K562 treated with DMSO at 1 percent for 12 hours (cell line): ENCODE results near the gene ZFR2. TPM values are rescaled to one million over a fixed set of nuclear protein-coding genes. Genes with fewer than 3 reads are reported as not detected.

Experiments used
- total RNA-seq: library from RNA; unstranded; fragments of 300-600 nt; gene quantifications from 2 replicates; pipeline ENCODE4 v1.2.3, GENCODE V29; 2022; ENCODE audit not compliant: insufficient read depth

Gene ZFR2
- not detected in 2 replicates for total RNA-seq

GRCh38 chr19:3868770-3869456 is at the start of gene ZFR2:
Gene ZFR2 (minus strand): TSS chr19:3869038. CDS start chr19:3869017, 21 bp downstream.

GRCh38 chr19:3880471-3881271 is 11.8 kb upstream of the ZFR2 start, which contains the start of gene ATCAY:
Gene ATCAY (plus strand): TSS chr19:3880685. CDS start chr19:3885768, 5,083 bp downstream.

GRCh38 chr19:3785938-3786824 is 82.7 kb downstream of the ZFR2 start, which contains the start of gene MATK:
Gene MATK (minus strand): TSS chr19:3786381. CDS start chr19:3785135, 1,246 bp downstream.

GRCh38 chr19:3771906-3772455 is 96.9 kb downstream of the ZFR2 start, which contains the start of gene RAX2:
Gene RAX2 (minus strand): TSS chr19:3772228. CDS start chr19:3771742, 486 bp downstream.

GRCh38 chr19:3762501-3763459 is 106.1 kb downstream of the ZFR2 start, which contains the start of gene MRPL54:
Gene MRPL54 (plus strand): TSS chr19:3762682. CDS start chr19:3762701, 19 bp downstream.

GRCh38 chr19:3761382-3762129 is 107.3 kb downstream of the ZFR2 start, which contains the start of gene APBA3:
Gene APBA3 (minus strand): TSS chr19:3761692. CDS start chr19:3760264, 1,428 bp downstream.

Other genes starting within 250 kb of the ZFR2 start
- 26.3 and 34.3 TPM in 2 replicates for gene CACTIN, start 242.2 kb downstream of the ZFR2 start, total RNA-seq
- 17.4 and 39.7 TPM in 2 replicates for gene PIP5K1C, start 168.6 kb downstream of the ZFR2 start, total RNA-seq
- 4.5 and 9.5 TPM in 2 replicates for gene TJP3, start 160.7 kb downstream of the ZFR2 start, total RNA-seq
- gene APBA3, start 107.3 kb downstream of the ZFR2 start, total RNA-seq = 25.8 and 26.3 TPM in 2 replicates
- gene MRPL54, start 106.4 kb downstream of the ZFR2 start, total RNA-seq = 32.9 and 88.5 TPM in 2 replicates
- not detected in 2 replicates for gene RAX2, start 96.8 kb downstream of the ZFR2 start, total RNA-seq
- gene MATK, start 82.7 kb downstream of the ZFR2 start, total RNA-seq = 7.9 and 10.4 TPM in 2 replicates
- gene ATCAY, start 11.6 kb upstream of the ZFR2 start, total RNA-seq = not detected in 2 replicates
- gene NMRK2, start 64.0 kb upstream of the ZFR2 start, total RNA-seq = not detected in 2 replicates
- gene DAPK3, start 102.1 kb upstream of the ZFR2 start, total RNA-seq = 84.5 and 92.2 TPM in 2 replicates
- 3,388 and 3,922 TPM in 2 replicates for gene EEF2, start 116.4 kb upstream of the ZFR2 start, total RNA-seq
- gene PIAS4, start 138.7 kb upstream of the ZFR2 start, total RNA-seq = 23.1 and 33.3 TPM in 2 replicates
- 15.0 and 20.7 TPM in 2 replicates for gene ZBTB7A, start 197.9 kb upstream of the ZFR2 start, total RNA-seq